Raji (cell line): ENCODE results near the gene FBN1.

Source experiments
- POLR2A ChIP-seq: IDR thresholded peaks from 2 replicates; pipeline ENCODE4 v1.6.1; 2011; ENCODE audit warnings: low read depth, low read length, control low read depth; ENCODE audit not compliant: insufficient read depth

FBN1 gene

GRCh38 chr15:48371550-48371949, 274.0 kb downstream of the FBN1 start:
- TF ChIP-seq POLR2A: no peak

- no peak for TF ChIP-seq POLR2A
These were observed 275.0 kb downstream of the FBN1 start for GRCh38 chr15:48370460-48370859.

- no peak for TF ChIP-seq POLR2A
These were observed 278.0 kb downstream of the FBN1 start for GRCh38 chr15:48367483-48367882.

- TF ChIP-seq POLR2A: no peak
These were observed 278.8 kb downstream of the FBN1 start for GRCh38 chr15:48366584-48367312.

- no peak for TF ChIP-seq POLR2A
These were observed 279.9 kb downstream of the FBN1 start for GRCh38 chr15:48365575-48365974.

- TF ChIP-seq POLR2A: no peak
These were observed 282.0 kb downstream of the FBN1 start for GRCh38 chr15:48363474-48363873.

GRCh38 chr15:48361685-48362084, 283.8 kb downstream of the FBN1 start:
- no peak for TF ChIP-seq POLR2A

GRCh38 chr15:48360841-48361240, 284.7 kb downstream of the FBN1 start:
- no peak for TF ChIP-seq POLR2A
